GM12878 (cell line): ENCODE data around the gene HLA-DRA. TPM values are rescaled to one million over a fixed set of nuclear protein-coding genes. Genes with fewer than 3 reads are reported as not detected.

Experiments
- ATAC-seq: fragments of 200-7000 bp; cut with Tn5 transposase; 3 replicates; pipeline ENCODE4 v1.9.1; 2020; ENCODE audit warnings: mild to moderate bottlenecking, moderate library complexity
- BruUV-seq: library from RNA; stranded (reverse); fragments of 400-500 nt; replicated peaks from 2 replicates; lab custom pipeline; 2021; lab: Mats Ljungman, UMichigan
- CTCF ChIA-PET: fragments of 300-600 bp; sonication (Branson Sonifier 250); formaldehyde crosslinking; extraction: SDS; loops from one replicate; lab custom pipeline; 2021; ENCODE audit warnings: inconsistent platforms; lab: Yijun Ruan, JAX
- POLR2A ChIA-PET: fragments of 350-600 bp; formaldehyde crosslinking; extraction: SDS; loops from one replicate; lab custom pipeline; 2021; ENCODE audit warnings: inconsistent platforms; lab: Charles Lee
- RAD21 ChIA-PET: fragments of 300-600 bp; sonication (Branson Sonifier 250); formaldehyde crosslinking; loops from one replicate; lab custom pipeline; 2023; ENCODE audit warnings: antibody characterized with exemption; ENCODE audit not compliant: unreplicated experiment; lab: Charles Lee
- SMC1A ChIA-PET: fragments of 300-600 bp; sonication (Branson Sonifier 250); formaldehyde crosslinking; loops from one replicate; lab custom pipeline; 2023; ENCODE audit not compliant: unreplicated experiment, uncharacterized antibody; lab: Charles Lee
- DNase-seq: peaks from one replicate; pipeline ENCODE4 v3.0.0-alpha.2; 2011; ENCODE audit warnings: low read depth, low spot score
- FAIRE-seq: peaks from 3 replicates; lab custom pipeline; 2011; peaks lifted over from hg19 to GRCh38; lab: Jason Lieb, UNC
- H2AFZ ChIP-seq: 2 replicates; pipeline ENCODE4 v1.6.0; 2011; ENCODE audit warnings: low read depth, low read length, control low read depth; ENCODE audit not compliant: control insufficient read depth
- H3K27ac ChIP-seq: 2 replicates; pipeline ENCODE4 v1.5.1; 2011; ENCODE audit warnings: control low read depth; ENCODE audit not compliant: control insufficient read depth, insufficient read depth
- H3K27me3 ChIP-seq, 2 experiments: replicated peaks in 1 of 2; 2 replicates each; pipeline versions ENCODE4 v1.6.0 to v1.6.1; 2011; ENCODE audit warnings: low read length in 1 of 2; ENCODE audit not compliant: control insufficient read depth in 2 of 2, insufficient read depth in 2 of 2
- H3K36me3 ChIP-seq, 2 experiments: 2 replicates each; pipeline ENCODE4 v1.5.1; 2011; ENCODE audit warnings: low read length in 1 of 2; ENCODE audit not compliant: control insufficient read depth in 2 of 2, insufficient read depth in 2 of 2
- H3K4me1 ChIP-seq: 2 replicates; pipeline ENCODE4 v1.6.1; 2011; ENCODE audit warnings: mild to moderate bottlenecking, low read length, moderate library complexity, mixed read lengths; ENCODE audit not compliant: control insufficient read depth, insufficient read depth
- H3K4me2 ChIP-seq: 2 replicates; pipeline ENCODE4 v1.6.0; 2011; ENCODE audit warnings: control low read depth; ENCODE audit not compliant: control insufficient read depth, insufficient read depth
- H3K4me3 ChIP-seq: fragments of 200-600 bp; sonication (generic); 2 replicates; pipeline ENCODE4 v1.5.1; 2016
- H3K79me2 ChIP-seq: 2 replicates; pipeline ENCODE4 v1.6.0; 2011; ENCODE audit warnings: low read length; ENCODE audit not compliant: control insufficient read depth, insufficient read depth
- H3K9ac ChIP-seq: 2 replicates; pipeline ENCODE4 v1.8.0; 2011; ENCODE audit warnings: low read length, control low read depth, mixed read lengths; ENCODE audit not compliant: control insufficient read depth, insufficient read depth
- H3K9me3 ChIP-seq: replicated peaks from 3 replicates; pipeline ENCODE4 v1.5.1; 2011; ENCODE audit warnings: mild to moderate bottlenecking, low read length; ENCODE audit not compliant: control insufficient read depth, insufficient read depth
- H4K20me1 ChIP-seq: 2 replicates; pipeline ENCODE4 v1.6.0; 2011; ENCODE audit not compliant: control insufficient read depth, insufficient read depth
- ATF7 ChIP-seq: fragments of 450-650 bp; IDR thresholded peaks from 2 replicates; pipeline ENCODE4 v1.6.1; 2016; ENCODE audit warnings: low read depth, mild to moderate bottlenecking
- BACH1 ChIP-seq: fragments of 450-650 bp; IDR thresholded peaks from 2 replicates; pipeline ENCODE4 v1.6.1; 2017; ENCODE audit warnings: mild to moderate bottlenecking, borderline replicate concordance
- CBFB ChIP-seq: IDR thresholded peaks from 2 replicates; pipeline ENCODE4 v1.6.1; 2016; ENCODE audit warnings: antibody characterized with exemption, low read depth
- CHD2 ChIP-seq: IDR thresholded peaks from 2 replicates; pipeline ENCODE4 v1.6.1; 2011; ENCODE audit warnings: low read depth, low read length, improper control_type of control experiment, borderline replicate concordance
- EZH2 ChIP-seq: IDR thresholded peaks from 2 replicates; pipeline ENCODE4 v1.6.1; 2012; ENCODE audit warnings: low read depth, mild to moderate bottlenecking, control low read depth, inconsistent platforms, low read length, borderline replicate concordance; ENCODE audit not compliant: control insufficient read depth
- IRF4 ChIP-seq: IDR thresholded peaks from 2 replicates; pipeline ENCODE4 v1.6.1; 2011; ENCODE audit warnings: low read depth, low read length
- KLF5 ChIP-seq: fragments of 450-650 bp; IDR thresholded peaks from 2 replicates; pipeline ENCODE4 v1.6.1; 2014; ENCODE audit warnings: mild to moderate bottlenecking; ENCODE audit not compliant: partially characterized antibody
- NR2F1 ChIP-seq: fragments of 450-650 bp; conservative IDR thresholded peaks from 2 replicates; pipeline ENCODE4 v1.6.1; 2017; ENCODE audit warnings: mild to moderate bottlenecking
- POLR2AphosphoS2 ChIP-seq: IDR thresholded peaks from 2 replicates; pipeline ENCODE4 v1.6.1; 2011; ENCODE audit warnings: low read depth, mild to moderate bottlenecking, low read length, improper control_type of control experiment, moderate library complexity
- RCOR1 ChIP-seq: conservative IDR thresholded peaks from 2 replicates; pipeline ENCODE4 v1.6.1; 2012; ENCODE audit warnings: low read depth, low read length, improper control_type of control experiment
- SP1 ChIP-seq: IDR thresholded peaks from one replicate; pipeline ENCODE4 v1.6.1; 2011; ENCODE audit warnings: low read depth, low read length
- SREBF1 ChIP-seq: IDR thresholded peaks from 2 replicates; pipeline ENCODE4 v1.6.1; 2012; ENCODE audit warnings: mild to moderate bottlenecking, low read length
- STAT1 ChIP-seq: fragments of 450-650 bp; conservative IDR thresholded peaks from 2 replicates; pipeline ENCODE4 v1.6.1; 2014; ENCODE audit warnings: antibody characterized with exemption, mild to moderate bottlenecking
- SUPT20H ChIP-seq: IDR thresholded peaks from 2 replicates; pipeline ENCODE4 v1.6.1; 2011; ENCODE audit warnings: low read depth, mild to moderate bottlenecking, low read length, moderate library complexity, borderline replicate concordance; ENCODE audit not compliant: control insufficient read depth
- SUZ12 ChIP-seq: fragments of 200-600 bp; sonication (generic); IDR thresholded peaks from one replicate; pipeline ENCODE4 v1.6.1; 2018; ENCODE audit warnings: antibody characterized with exemption, mild to moderate bottlenecking; ENCODE audit not compliant: unreplicated experiment
- TARDBP ChIP-seq: IDR thresholded peaks from 2 replicates; pipeline ENCODE4 v1.6.1; 2016; ENCODE audit warnings: borderline replicate concordance
- TCF7 ChIP-seq: IDR thresholded peaks from 2 replicates; pipeline ENCODE4 v1.6.1; 2014; ENCODE audit warnings: antibody characterized with exemption, borderline replicate concordance
- WRNIP1 ChIP-seq: IDR thresholded peaks from 2 replicates; pipeline ENCODE4 v1.6.1; 2011; ENCODE audit warnings: low read depth, low read length, improper control_type of control experiment, borderline replicate concordance
- YY1 ChIP-seq: IDR thresholded peaks from 2 replicates; pipeline ENCODE4 v1.6.1; 2011; ENCODE audit warnings: low read depth, mild to moderate bottlenecking, low read length
- ZZZ3 ChIP-seq: IDR thresholded peaks from 2 replicates; pipeline ENCODE4 v1.6.1; 2011; ENCODE audit warnings: low read depth; ENCODE audit not compliant: control insufficient read depth, insufficient read length
- WGBS: methylation state at CpG from one replicate; pipeline ENCODE4 v1.1.6; 2016; ENCODE audit warnings: low lambda C conversion rate; ENCODE audit not compliant: insufficient replicate concordance, insufficient coverage; ENCODE audit errors: missing lambda C conversion rate; 5-methylcytosine and 5-hydroxymethylcytosine counted together
- in situ Hi-C: fragments of 300-500 bp; cut with MboI; formaldehyde crosslinking; loops from 9 replicates; pipeline ENCODE4 v1.14.3; 2018; ENCODE audit warnings: mixed read lengths
- intact Hi-C: fragments of 100-400 bp; cut with micrococcal nuclease; formaldehyde crosslinking; loops from one replicate; pipeline ENCODE4 v1.14.2; 2022; ENCODE audit not compliant: unreplicated experiment
- polyA plus RNA-seq, 11 experiments: library from polyadenylated mRNA; depleted of rRNA in 4 of 11; unstranded in 6 of 11; stranded (reverse) in 5 of 11; fragments of >200 nt; fragmentation: Nextera tagmentation in 4 of 11; fragmentation: Illumina TruSeq in 1 of 11; extraction: Ambion mirVana in 4 of 11; extraction: Trizol in 1 of 11; gene quantifications; 1 replicate in 1 of 11; 2 replicates in 10 of 11; pipeline versions ENCODE4 v1.2.1 to v1.2.3, GENCODE V29; 2011 to 2016; ENCODE audit warnings: inconsistent platforms in 2 of 11, missing spikeins in 2 of 11, low read depth in 1 of 11
- total RNA-seq, 4 experiments: library from RNA; depleted of rRNA in 3 of 4; stranded (reverse); fragments of >200 nt in 3 of 4; fragmentation: Illumina TruSeq in 1 of 4; extraction: Trizol in 1 of 4; gene quantifications; 2 replicates each; pipeline versions ENCODE4 v1.2.1 to v1.2.3, GENCODE V29; 2013 to 2021
- TF ChIP-seq, protein P1 (sequence below): fragments of 450-650 bp; IDR thresholded peaks from 2 replicates; pipeline ENCODE4 v1.6.1; 2017; ENCODE audit warnings: borderline replicate concordance
- TF ChIP-seq, protein P2 (sequence below): IDR thresholded peaks from 2 replicates; pipeline ENCODE4 v1.6.1; 2011; ENCODE audit warnings: low read depth, mild to moderate bottlenecking, low read length, moderate library complexity, borderline replicate concordance; ENCODE audit errors: extremely low read depth

The HLA-DRA gene
- total and polyA plus RNA-seq, 10 of the 15 experiments (the other 5 are each of a cell fraction or from before 2014, with no cell fraction given): 2,040 to 7,093 (median 2,859) TPM

DNA sequence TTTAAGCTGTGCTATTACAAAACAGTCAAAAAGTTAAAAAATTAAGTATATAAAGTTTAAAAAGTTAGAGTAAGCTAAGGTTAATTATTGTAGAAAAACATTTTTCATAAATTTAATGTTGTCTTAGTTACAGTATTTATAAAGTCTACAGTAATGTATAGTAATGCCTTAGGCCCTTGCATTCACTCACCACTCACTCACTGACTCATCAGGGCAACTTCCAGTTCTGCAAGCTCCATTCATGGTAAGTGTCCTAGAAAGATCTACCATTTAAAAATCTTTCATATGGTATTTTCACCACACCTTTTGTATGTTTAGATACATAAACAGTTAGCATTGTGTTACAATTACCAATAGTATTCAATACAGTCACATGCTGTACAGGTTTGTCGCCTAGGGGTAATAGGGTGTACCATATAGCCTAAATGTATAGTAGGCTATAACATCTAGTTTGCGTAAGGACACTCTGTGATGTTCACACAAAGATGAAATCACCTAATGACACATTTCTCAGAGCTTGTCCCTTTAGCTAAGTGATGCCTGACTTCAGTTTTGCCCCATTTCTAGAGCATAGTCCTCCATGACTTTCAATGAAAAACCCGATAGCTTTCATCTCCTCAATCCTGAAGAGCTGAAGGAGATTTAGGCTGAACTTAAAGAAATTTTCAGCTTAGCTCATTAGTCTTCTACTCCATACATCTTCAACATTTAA lies 14.9 kb upstream of the HLA-DRA start (continued):
- TF ChIP-seq, protein P1, sequence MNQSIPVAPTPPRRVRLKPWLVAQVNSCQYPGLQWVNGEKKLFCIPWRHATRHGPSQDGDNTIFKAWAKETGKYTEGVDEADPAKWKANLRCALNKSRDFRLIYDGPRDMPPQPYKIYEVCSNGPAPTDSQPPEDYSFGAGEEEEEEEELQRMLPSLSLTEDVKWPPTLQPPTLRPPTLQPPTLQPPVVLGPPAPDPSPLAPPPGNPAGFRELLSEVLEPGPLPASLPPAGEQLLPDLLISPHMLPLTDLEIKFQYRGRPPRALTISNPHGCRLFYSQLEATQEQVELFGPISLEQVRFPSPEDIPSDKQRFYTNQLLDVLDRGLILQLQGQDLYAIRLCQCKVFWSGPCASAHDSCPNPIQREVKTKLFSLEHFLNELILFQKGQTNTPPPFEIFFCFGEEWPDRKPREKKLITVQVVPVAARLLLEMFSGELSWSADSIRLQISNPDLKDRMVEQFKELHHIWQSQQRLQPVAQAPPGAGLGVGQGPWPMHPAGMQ: no peak
- TF ChIP-seq CHD2 (no peak), NR2F1 (no peak), EZH2 (no peak), POLR2AphosphoS2 (no peak), KLF5 (no peak), TCF7 (no peak)

DNA sequence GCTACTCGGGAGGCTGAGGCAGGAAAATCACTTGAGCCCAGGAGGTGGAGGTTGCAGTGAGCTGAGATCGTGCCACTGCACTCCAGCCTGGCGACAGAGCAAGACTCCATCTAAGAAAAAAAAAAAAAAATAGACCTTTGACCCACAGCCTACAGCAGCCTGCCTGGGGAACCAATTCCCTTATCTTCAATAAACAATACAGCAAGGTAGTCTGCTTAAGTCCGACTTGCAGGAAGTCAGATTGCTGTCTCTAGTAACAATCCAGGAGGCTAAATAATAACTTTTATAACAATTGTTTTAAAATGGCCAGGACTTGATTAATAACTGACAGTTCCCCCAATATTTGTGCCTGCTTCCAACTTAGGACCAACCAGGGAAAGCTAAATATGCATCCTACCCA lies 13.3 kb upstream of the HLA-DRA start:
- Histone ChIP-seq H3K27ac (no peak overlapping the region), H3K36me3 (no peaks in the 10 kb centered on the region), H3K4me1 (no peaks in the 10 kb centered on the region), H3K79me2 (no peaks in the 10 kb centered on the region), H3K9ac (no peak overlapping the region), H4K20me1 (no peaks in the 10 kb centered on the region), H2AFZ (no peak overlapping the region), H3K4me2 (no peak overlapping the region), H3K4me3 (no peak overlapping the region), H3K9me3 (no peaks in the 10 kb centered on the region), H3K27me3 (peaks cover 0 to 3% of the 10 kb centered on the region in 2 experiments; a peak in 2 of 4 replicates)
- TF ChIP-seq WRNIP1: no peak
- TF ChIP-seq YY1: no peak
- TF ChIP-seq TARDBP: no peak
- TF ChIP-seq SUPT20H: no peak
- no peak for TF ChIP-seq ATF7
- no peak for TF ChIP-seq CHD2
- TF ChIP-seq IRF4: no peak
- no peak for TF ChIP-seq ZZZ3
- no peak for TF ChIP-seq BACH1
- TF ChIP-seq RCOR1: no peak
- no peak for TF ChIP-seq SUZ12
- no peak for TF ChIP-seq STAT1
- no peak for TF ChIP-seq SP1
- TF ChIP-seq SREBF1: no peak
- TF ChIP-seq, protein P2, sequence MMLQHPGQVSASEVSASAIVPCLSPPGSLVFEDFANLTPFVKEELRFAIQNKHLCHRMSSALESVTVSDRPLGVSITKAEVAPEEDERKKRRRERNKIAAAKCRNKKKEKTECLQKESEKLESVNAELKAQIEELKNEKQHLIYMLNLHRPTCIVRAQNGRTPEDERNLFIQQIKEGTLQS: no peak
- no peak for TF ChIP-seq CBFB
- BruUV-seq: no TSS peak
- FAIRE-seq (no peak), ATAC-seq (no peak), DNase-seq (no peak)
- ChIA-PET POLR2A (interaction anchor here (1.4 kb wide), 1 partner anchor 240 kb away, joined by 3 read pairs; the partner anchor contains the start of gene HLA-DQB1), RAD21 (interaction anchor here (0.7 to 2.5 kb wide), 2 partner anchors 12 to 487 kb away, joined by 3 to 16 read pairs; no protein-coding TSS in a partner anchor), SMC1A (interaction anchor here (1.0 to 5.9 kb wide), 8 partner anchors 9 to 359 kb away, joined by 3 to 30 read pairs (median 4); no protein-coding TSS in a partner anchor), CTCF (interaction anchor here (0.8 to 9.5 kb wide), 5 partner anchors 12 to 360 kb away, joined by 3 to 65 read pairs (median 22); no protein-coding TSS in a partner anchor)
- intact Hi-C loops: no loop called here
- in situ Hi-C loops: loop anchor here (5.0 kb wide), 1 partner anchor 271 kb away; no protein-coding TSS in a partner anchor
- 62% methylated on average over 4 of the region's 4 CpGs for WGBS
